NOMO-1 treated with dmso at 0.1 percent for 144 hours (cell line): ENCODE results near the gene NTRK2.

Experiments
- DNase-seq: peaks from one replicate; lab custom pipeline; 2025; ENCODE audit not compliant: unreplicated experiment; lab: John Stamatoyannopoulos, UW

The NTRK2 gene

DNA sequence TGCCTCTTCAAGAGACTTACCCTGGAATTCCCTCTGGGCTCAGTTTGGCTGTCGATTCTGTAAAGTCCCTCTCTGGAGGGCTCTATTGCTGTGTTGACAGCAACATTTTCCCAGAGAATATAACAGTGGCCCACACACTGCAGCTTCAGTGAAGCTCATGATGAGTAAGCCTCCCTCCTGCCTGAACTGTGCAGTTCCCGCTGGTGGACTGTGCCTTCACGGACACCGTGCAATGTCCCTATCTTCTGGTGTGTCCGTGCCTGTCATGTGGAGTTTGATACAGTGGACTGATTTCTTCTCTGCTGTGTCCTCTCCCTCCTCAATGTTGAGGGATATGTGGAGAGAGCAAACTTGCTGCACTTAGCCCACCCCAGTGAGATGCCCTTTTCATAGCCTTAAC is 109.0 kb downstream of the NTRK2 start:
- DNase-seq, result no peak

DNA sequence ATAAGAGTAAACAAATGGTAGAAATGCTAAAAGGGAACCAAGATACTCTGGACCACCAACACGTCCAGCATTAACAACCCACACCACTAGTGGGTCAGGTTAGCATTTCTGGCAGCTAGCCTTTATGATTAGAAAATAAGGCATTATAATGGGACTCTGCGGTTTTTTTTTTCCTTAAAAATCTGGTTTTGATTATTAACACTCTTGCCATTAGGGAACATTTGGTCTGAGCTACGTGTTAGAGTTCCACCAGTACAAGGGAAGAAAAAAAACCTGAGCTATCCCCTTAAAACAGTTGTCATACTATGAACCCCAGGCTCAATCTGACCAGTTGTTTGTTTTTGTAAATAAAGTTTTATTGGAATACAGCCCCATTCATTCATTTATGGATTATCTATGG is 110.4 kb downstream of the NTRK2 start:
- no peak for DNase-seq

GRCh38 chr9:84780385-84780784 is 110.9 kb downstream of the NTRK2 start:
- no peak for DNase-seq

GRCh38 chr9:84781458-84781857 is 111.9 kb downstream of the NTRK2 start:
- DNase-seq, result no peak

GRCh38 chr9:84781931-84782866 is 112.7 kb downstream of the NTRK2 start:
- no peak for DNase-seq

GRCh38 chr9:84785792-84786547 is 116.4 kb downstream of the NTRK2 start:
- DNase-seq, result no peak

- DNase-seq, result no peak
These were observed 119.4 kb downstream of the NTRK2 start for GRCh38 chr9:84788803-84789462.

DNA sequence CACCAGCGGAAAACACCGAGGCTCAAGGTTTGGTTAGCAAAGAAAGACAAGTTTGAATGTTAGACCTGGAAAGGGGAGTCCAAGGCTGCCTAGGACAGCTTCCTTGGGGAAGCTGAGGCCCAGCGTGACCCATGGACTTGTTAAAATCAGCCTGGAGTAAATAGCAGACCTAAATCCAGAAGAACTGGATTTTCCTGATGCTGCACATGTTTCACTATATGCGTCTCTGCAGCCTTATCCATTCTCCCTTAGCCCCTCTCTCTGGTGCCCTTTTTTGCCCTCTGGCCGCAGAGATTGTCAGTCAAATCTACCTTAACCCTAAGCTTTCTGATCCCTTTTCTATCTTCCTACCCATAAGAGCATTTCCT is 119.9 kb downstream of the NTRK2 start:
- DNase-seq, result no peak

- DNase-seq, result no peak
These were observed 122.1 kb downstream of the NTRK2 start for GRCh38 chr9:84791643-84792042.

GRCh38 chr9:84793251-84793650 is 123.7 kb downstream of the NTRK2 start:
- no peak for DNase-seq

- no peak for DNase-seq
These were observed 125.6 kb downstream of the NTRK2 start for GRCh38 chr9:84794981-84795637.

DNA sequence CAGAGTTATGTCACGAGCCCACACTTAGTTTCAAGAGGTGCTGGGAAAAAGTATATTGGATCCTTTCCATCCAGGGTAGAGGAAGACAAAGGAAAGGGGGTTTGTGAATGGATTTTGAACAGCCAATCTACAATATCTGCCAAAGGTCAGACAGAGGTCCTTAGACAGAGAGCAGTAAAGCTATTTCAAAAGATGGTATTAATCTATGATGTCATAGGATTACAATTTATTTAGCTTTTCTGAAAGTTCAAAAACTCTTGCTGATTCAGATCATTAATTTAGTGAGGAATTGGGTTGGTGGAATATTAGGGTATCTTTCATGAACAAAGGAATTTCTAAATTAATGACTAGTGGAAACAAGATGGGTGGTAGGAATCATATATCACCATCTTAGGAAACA is 126.9 kb downstream of the NTRK2 start:
- DNase-seq, result no peak

DNA sequence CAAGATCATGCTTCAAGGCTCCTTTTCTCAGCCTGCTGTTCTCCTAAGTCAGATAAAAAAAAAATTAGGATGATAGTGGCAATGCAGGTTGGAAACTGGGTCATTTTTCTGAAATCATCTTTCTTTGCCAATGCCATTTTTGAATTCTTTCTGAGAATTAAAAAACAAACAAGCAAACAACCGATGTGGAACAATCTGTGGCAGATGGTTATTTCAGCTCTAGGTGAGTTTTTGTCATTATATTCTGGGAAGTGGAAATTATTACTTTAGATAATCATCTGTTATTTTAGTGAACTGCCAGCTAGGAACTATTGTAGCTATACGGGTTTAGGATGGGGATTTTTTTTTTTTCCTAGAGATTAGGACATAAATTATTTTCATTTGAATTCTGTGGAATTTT is 129.7 kb downstream of the NTRK2 start:
- DNase-seq, result no peak

DNA sequence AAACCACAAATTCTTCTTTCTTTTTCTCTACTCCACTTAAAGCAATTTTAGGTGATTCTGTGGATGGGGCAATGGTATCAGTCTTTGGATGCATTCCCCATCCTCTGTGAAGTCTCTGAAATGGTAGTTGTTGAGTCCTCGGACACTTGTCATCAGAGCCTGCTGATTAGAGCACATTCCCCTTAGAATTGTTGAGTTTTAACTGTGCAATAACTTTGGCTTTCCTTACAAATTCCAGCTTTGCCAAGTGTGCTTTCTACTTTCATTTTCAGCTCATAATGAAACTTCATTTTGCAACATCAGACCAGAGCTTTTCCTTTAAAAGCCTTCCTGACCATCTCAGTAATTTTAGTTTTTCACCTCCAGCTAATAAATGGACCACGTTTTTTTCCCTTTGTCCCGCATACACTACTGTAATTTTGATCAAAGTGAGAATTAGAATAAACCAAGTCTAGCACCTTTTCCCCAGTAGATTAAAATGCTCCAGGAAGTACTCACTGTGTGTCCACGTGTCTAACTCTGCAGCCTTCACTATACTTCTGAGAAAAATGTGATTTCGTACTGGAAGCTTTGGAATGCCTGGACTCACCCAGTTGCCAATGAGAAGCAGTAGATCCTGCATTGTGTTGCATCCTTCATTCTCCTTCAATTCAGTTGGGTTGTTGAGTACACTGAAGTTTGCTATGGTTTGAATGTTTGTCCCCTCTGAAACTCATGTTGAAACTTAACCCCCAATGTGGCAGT is 135.6 kb downstream of the NTRK2 start:
- DNase-seq, result no peak

GRCh38 chr9:84807431-84807830 is 137.9 kb downstream of the NTRK2 start:
- no peak for DNase-seq

- no peak for DNase-seq
These were observed 138.4 kb downstream of the NTRK2 start for GRCh38 chr9:84807870-84808390.

DNA sequence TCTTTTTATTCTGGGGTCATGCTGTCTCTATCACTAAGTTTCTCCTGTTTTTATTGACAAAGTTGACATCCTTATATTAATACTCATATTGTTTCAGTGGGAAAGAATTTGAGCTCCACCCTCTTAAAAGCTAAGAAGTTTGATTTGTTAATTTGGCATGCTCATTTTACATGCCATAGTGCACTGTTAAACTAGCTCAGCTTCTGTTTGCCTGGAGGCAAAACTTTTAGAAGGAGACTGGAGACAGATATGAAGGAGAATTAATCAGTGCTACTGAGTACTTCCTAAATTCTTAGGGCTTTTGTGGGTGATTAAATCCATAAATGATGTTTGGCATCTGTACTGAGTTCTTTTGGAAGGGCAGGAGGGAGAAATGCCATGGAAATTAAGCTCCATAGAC is 138.9 kb downstream of the NTRK2 start:
- no peak for DNase-seq

- no peak for DNase-seq
These were observed 141.7 kb downstream of the NTRK2 start for GRCh38 chr9:84811072-84811750.

DNA sequence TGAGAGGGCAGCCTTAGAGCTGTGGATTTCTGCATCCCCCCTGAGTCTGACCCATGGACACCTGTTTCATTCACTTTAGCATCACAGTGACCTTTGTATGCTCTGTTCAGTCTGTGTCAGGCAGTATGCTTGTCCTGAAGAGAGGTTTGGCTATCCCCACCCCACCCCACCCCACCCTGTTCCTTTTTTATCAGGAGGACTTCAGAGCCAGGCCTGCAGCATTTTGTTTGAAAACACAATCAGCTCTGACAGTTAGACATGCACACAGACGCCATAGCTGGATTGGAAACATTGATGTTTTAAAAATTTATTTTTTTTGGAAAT is 142.2 kb downstream of the NTRK2 start:
- DNase-seq, result no peak

DNA sequence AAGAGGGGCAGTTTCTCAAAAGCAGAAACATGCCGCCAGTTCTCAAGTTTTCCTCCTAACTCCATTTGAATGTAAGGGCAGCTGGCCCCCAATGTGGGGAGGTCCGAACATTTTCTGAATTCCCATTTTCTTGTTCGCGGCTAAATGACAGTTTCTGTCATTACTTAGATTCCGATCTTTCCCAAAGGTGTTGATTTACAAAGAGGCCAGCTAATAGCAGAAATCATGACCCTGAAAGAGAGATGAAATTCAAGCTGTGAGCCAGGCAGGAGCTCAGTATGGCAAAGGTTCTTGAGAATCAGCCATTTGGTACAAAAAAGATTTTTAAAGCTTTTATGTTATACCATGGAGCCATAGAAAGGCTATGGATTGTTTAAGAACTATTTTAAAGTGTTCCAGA is 142.8 kb downstream of the NTRK2 start:
- DNase-seq, result no peak
